ENCODE measurements around the gene CLMP.

The CLMP gene, protein sequence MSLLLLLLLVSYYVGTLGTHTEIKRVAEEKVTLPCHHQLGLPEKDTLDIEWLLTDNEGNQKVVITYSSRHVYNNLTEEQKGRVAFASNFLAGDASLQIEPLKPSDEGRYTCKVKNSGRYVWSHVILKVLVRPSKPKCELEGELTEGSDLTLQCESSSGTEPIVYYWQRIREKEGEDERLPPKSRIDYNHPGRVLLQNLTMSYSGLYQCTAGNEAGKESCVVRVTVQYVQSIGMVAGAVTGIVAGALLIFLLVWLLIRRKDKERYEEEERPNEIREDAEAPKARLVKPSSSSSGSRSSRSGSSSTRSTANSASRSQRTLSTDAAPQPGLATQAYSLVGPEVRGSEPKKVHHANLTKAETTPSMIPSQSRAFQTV
- total RNA-seq = 0 to 0.67 (median 0.13) reads per million in 9 experiments

DNA sequence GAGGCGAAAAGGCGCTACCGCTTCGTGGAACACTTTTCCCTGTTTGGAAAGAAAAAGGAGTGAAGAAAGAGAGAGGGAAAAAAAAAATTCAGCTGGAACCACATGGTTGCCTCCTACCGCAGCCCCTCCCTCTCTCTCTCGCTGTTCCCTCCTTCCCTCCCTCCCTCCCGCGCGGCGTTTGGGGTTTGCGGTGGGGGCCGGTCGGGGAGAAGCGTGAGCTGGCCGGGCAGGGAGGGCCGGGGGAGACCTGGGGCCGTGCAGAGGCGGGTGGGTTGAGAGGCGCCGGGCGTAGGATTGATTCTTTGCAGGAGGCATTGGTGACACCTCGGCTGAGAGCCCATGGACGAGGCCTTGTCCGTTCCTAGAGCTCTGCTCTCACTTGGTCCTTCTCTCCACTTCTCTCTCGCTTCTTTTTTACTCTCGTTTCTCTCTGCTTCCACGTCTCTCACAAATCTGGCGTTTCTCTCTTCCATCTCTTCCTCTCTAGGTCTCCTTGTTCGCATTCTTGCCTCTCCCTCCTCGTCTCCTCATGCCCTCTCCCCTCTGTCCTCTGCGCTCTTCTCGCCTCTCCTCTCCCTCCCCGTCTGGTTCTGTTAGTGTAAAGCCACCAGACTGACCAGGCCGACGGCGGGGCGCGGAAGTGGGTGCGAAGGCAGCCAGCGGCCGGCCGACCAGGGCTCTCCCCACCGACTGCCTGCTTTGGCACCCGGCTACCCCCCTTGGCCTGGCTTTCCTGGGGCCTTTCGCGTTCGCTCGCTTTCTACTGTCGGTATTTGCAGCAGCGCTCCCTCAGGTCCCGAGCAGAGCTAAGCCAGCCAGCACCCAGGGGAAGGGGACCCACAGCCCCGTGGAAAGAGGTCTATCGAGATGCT is at the start of gene CLMP:
Gene CLMP, minus strand, starts transcription at position 61 of the 872 bp plus-strand sequence. CDS start 308 bp downstream, outside the sequence.
- Mint-ChIP-seq H3K36me3 (ENCODE audit: insufficient read depth) (no peaks in the 10 kb centered on the region), H3K27me3 (peaks cover 82 to 87% of the 10 kb centered on the region in 2 donors), H3K27ac (no peak within 1 kb of the TSS), H3K4me1 (ENCODE audit: low read depth in 2 of 2) (peaks cover 10 to 14% of the 10 kb centered on the region in 2 donors), H3K9me3 (no peaks in the 10 kb centered on the region), H3K4me3 (peak within 1 kb of the TSS; percentile 38 to 74)
- DNase-seq = no peak
- ATAC-seq (replicated peaks) = no peak

DNA sequence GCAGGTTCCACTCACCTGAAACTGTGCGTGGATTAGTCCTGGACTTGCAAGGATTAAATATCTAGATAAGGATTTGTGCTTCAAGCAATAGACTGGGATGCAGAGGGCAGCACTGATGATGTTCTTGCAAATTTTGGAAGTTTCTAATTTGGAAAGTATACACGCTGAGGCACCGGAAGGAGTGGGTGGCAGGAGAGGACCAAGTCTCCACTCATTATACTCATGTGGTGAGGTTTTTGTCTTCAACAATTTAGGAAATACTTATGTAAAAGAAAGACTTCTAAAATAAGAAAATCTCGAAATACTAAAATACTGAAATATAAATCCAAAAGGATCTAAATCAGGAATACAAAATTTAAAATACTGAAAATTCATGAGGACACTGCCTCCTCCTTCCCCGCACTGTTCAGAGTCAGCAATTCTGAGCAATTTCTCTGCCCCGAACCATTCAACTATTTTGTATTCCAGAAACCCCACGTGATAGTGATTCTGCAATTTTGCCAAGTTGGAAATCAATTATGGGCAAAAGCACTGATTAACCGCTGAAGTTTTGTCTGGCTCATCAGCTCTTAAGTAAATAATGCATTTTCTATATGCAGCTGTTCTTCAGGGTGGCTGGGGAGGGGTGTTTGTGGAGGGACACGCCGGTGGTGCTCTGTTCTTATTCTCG is 47.0 kb upstream of the CLMP start:
- peaks cover 9 to 17% of the 10 kb centered on the region in 2 donors for H3K27me3 Mint-ChIP-seq
- no peaks in the 10 kb centered on the region for H3K36me3 Mint-ChIP-seq (ENCODE audit: insufficient read depth)
- H3K4me1 Mint-ChIP-seq (ENCODE audit: low read depth in 2 of 2) = peaks cover 0 to 2% of the 10 kb centered on the region in 2 donors
- H3K27ac Mint-ChIP-seq = no peak overlapping the region
- ATAC-seq (replicated peaks) (no peak), DNase-seq (no peak)
- no peaks in the 10 kb centered on the region for H3K9me3 Mint-ChIP-seq
- H3K4me3 Mint-ChIP-seq = no peak overlapping the region

DNA sequence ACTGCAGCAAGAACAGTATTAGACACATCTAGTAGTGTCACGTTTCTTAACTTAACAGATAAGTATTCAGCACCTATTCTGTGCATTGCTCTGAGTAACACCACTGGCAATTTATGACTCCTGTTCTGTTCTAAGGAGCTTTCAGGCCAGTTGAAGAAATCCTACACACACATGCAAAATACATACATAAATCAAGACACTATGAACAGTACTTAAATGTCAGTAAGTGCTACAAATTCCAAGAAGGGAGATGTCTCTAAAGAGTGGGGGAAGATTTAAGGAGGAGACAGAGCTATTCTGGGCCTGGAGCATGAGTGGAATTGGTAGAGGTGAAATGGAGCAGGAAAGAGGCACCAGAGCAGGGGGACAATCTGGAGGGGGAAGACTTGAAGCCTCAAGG is 46.2 kb upstream of the CLMP start:
- H3K36me3 Mint-ChIP-seq (ENCODE audit: insufficient read depth) = no peaks in the 10 kb centered on the region
- no peaks in the 10 kb centered on the region for H3K4me1 Mint-ChIP-seq (ENCODE audit: low read depth in 2 of 2)
- no peaks in the 10 kb centered on the region for H3K9me3 Mint-ChIP-seq
- no peak overlapping the region for H3K4me3 Mint-ChIP-seq
- ATAC-seq (replicated peaks) = no peak
- peaks cover 9 to 17% of the 10 kb centered on the region in 2 donors for H3K27me3 Mint-ChIP-seq
- no peak for DNase-seq
- no peak overlapping the region for H3K27ac Mint-ChIP-seq

DNA sequence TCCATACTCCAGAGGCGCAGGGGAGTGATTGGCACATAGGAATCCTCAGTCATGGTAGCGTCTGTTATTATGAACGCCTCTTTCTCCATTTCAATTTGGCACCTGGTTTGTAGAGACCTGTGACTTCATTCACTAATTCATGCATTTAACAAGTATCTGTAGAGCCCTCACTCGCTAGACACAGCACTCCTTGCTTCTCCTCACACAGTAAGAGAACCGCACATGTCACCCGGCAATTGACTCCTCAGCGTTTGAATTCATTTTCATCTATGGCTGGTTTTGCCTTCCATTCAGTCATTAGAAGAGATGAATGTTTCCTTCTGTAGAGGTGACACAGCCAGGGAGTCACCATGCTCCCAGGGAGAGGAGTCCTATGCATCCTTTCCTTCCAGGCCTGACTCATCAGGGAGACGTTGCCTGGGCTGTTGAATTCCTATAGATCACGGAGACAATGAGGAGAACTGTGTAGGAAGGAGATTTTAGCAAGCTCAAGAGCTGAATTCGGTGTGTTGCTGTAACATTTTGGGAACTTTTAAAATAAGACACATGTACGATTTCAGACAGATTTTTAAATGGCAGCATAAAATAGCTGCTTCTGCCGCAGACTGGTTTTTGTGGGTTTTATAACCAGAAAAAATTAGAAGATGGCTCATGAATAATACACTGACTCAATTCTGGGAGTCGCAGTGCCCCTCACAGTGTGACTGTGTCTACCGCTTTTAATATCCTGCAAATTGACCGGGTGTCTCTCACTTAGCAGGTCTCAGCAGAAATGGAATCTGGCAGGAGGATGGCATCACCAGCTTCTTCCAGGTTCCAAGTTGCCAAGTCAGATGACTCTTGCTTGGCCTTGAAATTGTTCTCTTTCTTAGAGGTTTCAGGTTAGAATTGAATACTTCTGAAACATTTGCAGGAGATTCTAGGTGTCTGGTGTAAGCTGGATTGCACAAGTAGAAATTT is 44.4 kb upstream of the CLMP start:
- no peaks in the 10 kb centered on the region for H3K9me3 Mint-ChIP-seq
- ATAC-seq (replicated peaks) = no peak
- no peak overlapping the region for H3K27ac Mint-ChIP-seq
- no peaks in the 10 kb centered on the region for H3K36me3 Mint-ChIP-seq (ENCODE audit: insufficient read depth)
- DNase-seq = no peak
- H3K27me3 Mint-ChIP-seq = peaks cover 9 to 17% of the 10 kb centered on the region in 2 donors
- H3K4me1 Mint-ChIP-seq (ENCODE audit: low read depth in 2 of 2) = no peaks in the 10 kb centered on the region
- H3K4me3 Mint-ChIP-seq = no peak overlapping the region

DNA sequence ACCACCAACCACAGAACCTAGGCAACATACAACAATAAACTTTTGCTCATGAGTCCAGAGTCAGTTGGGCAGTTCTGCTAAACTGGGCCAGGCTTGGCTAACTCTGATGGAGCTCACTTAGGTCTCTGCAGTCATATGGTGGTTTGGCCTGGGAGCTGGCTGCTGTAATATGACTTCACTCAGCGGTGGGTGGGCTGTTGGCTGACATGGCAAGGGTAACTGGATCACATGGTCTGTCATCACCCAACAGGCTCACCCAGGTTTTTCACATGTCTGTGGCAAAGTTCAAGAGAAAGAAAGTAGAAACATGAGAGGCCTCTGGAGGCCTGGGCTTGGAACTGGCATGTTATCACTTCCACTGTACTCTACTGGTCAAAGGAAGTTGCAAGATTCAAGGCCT is 43.2 kb upstream of the CLMP start:
- ATAC-seq (replicated peaks) (no peak), DNase-seq (no peak)
- Mint-ChIP-seq H3K4me3 (no peak overlapping the region), H3K36me3 (ENCODE audit: insufficient read depth) (no peaks in the 10 kb centered on the region), H3K27me3 (peaks cover 9 to 11% of the 10 kb centered on the region in 2 donors), H3K9me3 (no peaks in the 10 kb centered on the region), H3K4me1 (ENCODE audit: low read depth in 2 of 2) (peaks cover 4 to 5% of the 10 kb centered on the region in 2 donors), H3K27ac (no peak overlapping the region)

DNA sequence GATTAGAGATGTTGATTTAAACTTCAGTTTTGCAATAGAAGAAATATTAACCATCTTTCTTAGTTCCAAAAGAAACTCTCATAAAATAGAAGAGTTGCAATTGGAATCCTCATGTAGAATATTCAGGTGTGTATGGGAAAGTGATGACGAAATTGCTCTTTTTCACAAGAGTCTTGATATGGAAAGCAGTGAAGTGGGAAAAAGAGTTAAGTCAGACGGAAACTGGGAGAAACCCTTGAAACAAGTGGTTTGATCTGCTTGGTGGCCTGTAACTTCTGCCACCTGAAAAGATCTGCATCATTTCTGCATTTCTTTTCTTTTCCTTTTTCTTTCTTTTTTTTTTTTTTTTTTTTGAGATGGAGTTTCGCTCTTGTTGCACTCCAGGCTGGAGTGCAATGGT is 41.8 kb upstream of the CLMP start:
- H3K27ac Mint-ChIP-seq = no peak overlapping the region
- H3K4me1 Mint-ChIP-seq (ENCODE audit: low read depth in 2 of 2) = peaks cover 11% of the 10 kb centered on the region in 2 donors
- no peaks in the 10 kb centered on the region for H3K9me3 Mint-ChIP-seq
- H3K36me3 Mint-ChIP-seq (ENCODE audit: insufficient read depth) = no peaks in the 10 kb centered on the region
- no peak overlapping the region for H3K4me3 Mint-ChIP-seq
- no peak for ATAC-seq (replicated peaks)
- DNase-seq = no peak
- peaks cover 6 to 8% of the 10 kb centered on the region in 2 donors for H3K27me3 Mint-ChIP-seq

DNA sequence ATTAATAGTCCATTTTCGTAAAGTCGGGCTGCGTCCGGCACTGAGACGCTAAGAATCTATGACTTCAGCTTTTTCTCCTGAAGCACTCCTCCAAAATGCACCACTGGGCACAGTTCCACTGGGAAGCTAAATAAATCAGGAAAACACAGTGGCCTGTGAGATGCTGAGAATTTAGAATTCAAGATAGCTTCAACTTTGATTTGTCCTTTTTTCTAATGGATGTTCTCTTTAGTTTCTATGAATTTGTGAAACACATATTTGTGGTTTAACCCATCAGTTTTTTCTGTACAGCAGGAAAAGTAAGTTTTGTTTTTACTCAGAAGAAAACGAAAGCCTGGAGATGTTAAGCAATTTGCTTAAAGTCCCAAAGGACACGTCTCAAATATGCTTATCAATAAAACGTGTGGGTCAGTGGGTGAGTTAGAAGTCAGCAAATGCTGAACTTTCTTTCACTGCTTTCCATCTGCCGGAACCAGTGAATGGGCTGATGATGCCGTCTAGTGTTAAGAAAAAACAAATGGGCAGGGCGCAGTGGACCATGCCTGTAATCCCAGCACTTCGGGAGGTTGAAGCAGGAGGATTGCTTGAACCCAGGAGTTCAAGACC is 40.7 kb upstream of the CLMP start:
- H3K27ac Mint-ChIP-seq = no peak overlapping the region

DNA sequence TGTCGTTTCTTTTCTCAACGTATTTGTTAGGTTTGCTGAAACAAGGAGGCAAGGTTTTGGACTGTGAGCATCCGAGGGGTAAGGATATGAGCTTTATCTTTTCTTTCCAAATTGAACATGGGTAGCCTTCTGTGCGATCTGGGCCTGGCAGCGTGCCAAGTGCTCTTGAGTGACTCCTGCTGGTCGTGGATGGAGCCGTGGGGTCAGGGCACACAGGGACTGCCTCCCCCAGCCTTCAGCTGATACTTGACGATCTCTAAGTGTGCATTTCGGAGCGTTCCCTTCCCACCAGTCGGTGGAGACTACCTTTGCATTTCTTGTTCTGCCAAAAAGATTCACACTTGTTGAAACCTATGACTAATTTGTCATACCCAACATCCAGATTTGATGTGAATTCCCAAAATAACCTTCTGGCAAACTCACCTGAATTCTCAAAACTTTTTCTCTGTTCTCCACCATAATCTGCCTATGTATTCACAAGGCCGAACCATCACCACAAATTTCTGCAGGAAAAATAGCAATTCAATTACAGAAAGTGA is 40.1 kb upstream of the CLMP start:
- ATAC-seq (replicated peaks) = peak; percentile 33
- Mint-ChIP-seq H3K27me3 (peaks cover 0 to 6% of the 10 kb centered on the region in 2 donors), H3K4me1 (ENCODE audit: low read depth in 2 of 2) (peaks cover 11% of the 10 kb centered on the region in 2 donors), H3K4me3 (no peak overlapping the region), H3K9me3 (no peaks in the 10 kb centered on the region), H3K27ac (no peak overlapping the region), H3K36me3 (ENCODE audit: insufficient read depth) (no peaks in the 10 kb centered on the region)
- DNase-seq = peak; percentile 10 to 30 (median 14)

More for the DNA sequence above, 40.7 kb upstream of the CLMP start:
- Mint-ChIP-seq H3K4me1 (ENCODE audit: low read depth in 2 of 2) (peaks cover 11% of the 10 kb centered on the region in 2 donors), H3K36me3 (ENCODE audit: insufficient read depth) (no peaks in the 10 kb centered on the region), H3K9me3 (no peaks in the 10 kb centered on the region), H3K4me3 (no peak overlapping the region), H3K27me3 (peaks cover 0 to under 1% of the 10 kb centered on the region in 2 donors)
- ATAC-seq (replicated peaks) = no peak
- DNase-seq = no peak

DNA sequence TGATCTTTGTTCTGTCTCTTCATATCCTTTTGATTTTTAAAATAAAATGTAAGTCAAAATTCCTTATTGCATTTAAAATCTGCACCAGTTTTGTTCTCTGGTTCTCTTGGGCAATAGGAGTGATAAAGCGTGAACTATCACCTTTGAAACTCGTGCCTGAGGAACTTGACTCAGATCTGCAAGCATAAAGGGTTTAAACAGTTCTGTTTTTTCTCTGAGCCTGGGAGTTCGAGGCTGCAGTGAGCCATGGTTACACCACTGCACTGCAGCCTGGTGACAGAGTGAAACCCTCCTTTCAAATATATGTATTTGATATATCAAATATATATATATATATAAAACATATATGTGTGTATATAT is 38.9 kb upstream of the CLMP start:
- Mint-ChIP-seq H3K27me3 (peaks cover 0 to 7% of the 10 kb centered on the region in 2 donors), H3K36me3 (ENCODE audit: insufficient read depth) (no peaks in the 10 kb centered on the region), H3K4me1 (ENCODE audit: low read depth in 2 of 2) (peaks cover 11% of the 10 kb centered on the region in 2 donors), H3K9me3 (no peaks in the 10 kb centered on the region), H3K4me3 (peak overlapping the region; percentile 65 to 68), H3K27ac (peak overlapping the region; percentile 90 to 91)
- DNase-seq (no peak), ATAC-seq (replicated peaks) (no peak)

DNA sequence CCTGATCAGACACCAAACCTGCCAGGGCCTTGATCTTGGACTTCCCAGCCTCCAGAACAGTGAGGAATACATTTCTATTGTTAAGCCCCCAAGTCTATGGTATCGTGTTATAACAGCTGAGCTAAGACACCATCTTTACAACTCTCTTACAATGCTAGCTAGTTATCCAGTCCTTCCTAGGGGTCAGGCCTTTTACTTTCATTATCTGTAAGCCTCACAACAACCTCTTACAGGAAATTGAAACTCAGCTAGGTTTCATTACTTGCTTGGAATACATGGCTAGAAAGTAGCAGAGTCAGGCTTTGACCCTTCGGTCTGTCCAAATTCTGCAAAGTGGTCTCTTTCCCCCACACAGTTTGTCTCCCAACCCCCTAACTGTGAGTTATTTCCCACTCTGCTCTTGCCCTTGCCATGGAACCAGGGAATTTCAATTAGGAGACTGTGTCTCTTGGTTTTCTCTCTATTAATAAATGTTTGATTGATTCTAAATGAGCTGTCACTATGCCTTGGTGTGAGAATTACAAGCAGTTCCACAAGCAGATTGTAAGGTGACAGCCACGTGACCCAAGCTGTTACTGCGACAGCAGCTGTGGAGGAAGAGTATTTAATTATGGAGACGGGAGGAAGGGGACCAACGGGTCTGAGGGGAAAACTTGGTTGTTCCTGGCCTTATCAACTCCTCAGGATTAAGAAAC is 38.4 kb upstream of the CLMP start:
- Mint-ChIP-seq H3K4me3 (peak overlapping the region; percentile 65 to 68), H3K27ac (peak overlapping the region; percentile 90 to 91), H3K4me1 (ENCODE audit: low read depth in 2 of 2) (peaks cover 11% of the 10 kb centered on the region in 2 donors), H3K27me3 (peaks cover 0 to 7% of the 10 kb centered on the region in 2 donors), H3K36me3 (ENCODE audit: insufficient read depth) (no peaks in the 10 kb centered on the region), H3K9me3 (no peaks in the 10 kb centered on the region)
- ATAC-seq (replicated peaks) (peak; percentile 75), DNase-seq (peak in 1 of 3 experiments; percentile 9)

DNA sequence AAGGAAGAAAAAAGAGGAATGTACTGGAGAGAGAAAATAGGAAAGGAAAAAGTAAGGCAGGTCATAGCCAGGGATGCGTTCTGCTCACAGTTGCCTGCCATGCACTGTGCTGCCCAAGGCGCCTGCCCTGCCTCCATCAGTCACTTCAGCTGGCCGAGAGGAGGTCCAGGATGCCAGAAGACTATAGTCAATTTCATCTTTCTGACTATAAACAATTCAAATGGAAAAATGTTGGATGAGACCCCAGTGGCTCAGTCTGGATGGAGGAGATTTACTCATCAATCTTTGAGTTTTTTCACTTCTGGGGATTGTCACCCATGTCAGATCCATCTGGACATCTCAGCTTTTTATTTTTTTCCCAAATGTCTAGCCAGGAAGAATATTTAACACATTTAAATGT is 36.7 kb upstream of the CLMP start:
- ATAC-seq (replicated peaks) (no peak), DNase-seq (no peak)
- H3K4me1 Mint-ChIP-seq (ENCODE audit: low read depth in 2 of 2) = peaks cover 11% of the 10 kb centered on the region in 2 donors
- H3K27me3 Mint-ChIP-seq = peaks cover 0 to 7% of the 10 kb centered on the region in 2 donors
- no peaks in the 10 kb centered on the region for H3K36me3 Mint-ChIP-seq (ENCODE audit: insufficient read depth)
- no peak overlapping the region for H3K27ac Mint-ChIP-seq
- no peak overlapping the region for H3K4me3 Mint-ChIP-seq
- no peaks in the 10 kb centered on the region for H3K9me3 Mint-ChIP-seq

Data from effector memory CD8-positive, alpha-beta T cell (primary cell).